ENCODE measurements around the gene IFT52.

Gene IFT52

DNA sequence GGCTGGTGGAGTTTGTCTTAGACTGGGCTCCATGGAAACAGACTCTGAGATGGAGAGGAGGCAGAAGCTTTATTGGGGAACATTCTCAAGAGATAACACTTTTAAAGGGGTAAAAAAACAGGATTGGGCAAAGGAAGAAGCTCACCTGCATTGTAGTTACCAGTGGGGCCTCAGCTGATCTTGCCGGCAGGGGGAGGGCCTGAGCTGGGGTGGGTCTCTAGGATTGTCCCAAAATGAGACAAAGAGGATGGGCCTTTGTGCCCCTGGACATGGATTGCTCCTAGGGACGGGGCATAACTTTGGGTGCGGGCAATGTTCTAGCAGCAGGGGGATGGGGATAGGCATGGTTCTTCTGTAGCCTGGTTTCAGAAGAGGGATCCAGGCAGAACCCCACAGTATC lies 19.4 kb upstream of the IFT52 start:
- Histone ChIP-seq H3K27ac (ENCODE audit: poor library complexity, severe bottlenecking) (no peak overlapping the region), H3K27me3 (ENCODE audit: insufficient read depth, poor library complexity, severe bottlenecking) (no peaks in the 10 kb centered on the region), H3K36me3 (ENCODE audit: low read depth) (no peaks in the 10 kb centered on the region), H3K4me3 (ENCODE audit: severe bottlenecking) (no peak overlapping the region), H3K9me3 (ENCODE audit: severe bottlenecking) (no peaks in the 10 kb centered on the region), H3K4me1 (ENCODE audit: insufficient read depth, poor library complexity, severe bottlenecking) (no peaks in the 10 kb centered on the region)
- no peak for TF ChIP-seq CTCF (IDR thresholded peaks at IDR 0.05; ENCODE audit: poor library complexity, severe bottlenecking)
- DNase-seq (ENCODE audit: low spot score) (no peak), ATAC-seq (ENCODE audit: low read depth) (peak; percentile 7; the same call in 1 of the 3 replicates)

DNA sequence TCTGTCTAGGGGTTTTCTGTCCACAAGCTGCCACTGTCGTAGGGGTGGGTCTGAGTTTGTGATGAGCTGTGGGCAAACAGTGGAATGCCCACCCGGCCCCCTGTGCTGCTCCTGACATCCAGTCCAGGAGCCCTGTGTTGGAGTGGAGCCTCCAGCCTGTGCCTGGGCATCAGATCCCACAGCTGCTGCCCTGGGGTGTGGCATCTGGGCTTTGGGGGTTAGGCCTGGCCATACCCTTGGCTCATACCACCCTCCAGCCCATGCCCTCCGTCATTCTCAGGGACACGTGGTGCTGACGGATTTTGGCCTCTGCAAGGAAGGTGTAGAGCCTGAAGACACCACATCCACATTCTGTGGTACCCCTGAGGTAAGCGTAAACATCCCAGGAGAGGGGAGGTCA lies 19.0 kb upstream of the IFT52 start:
- Histone ChIP-seq H3K9me3 (ENCODE audit: severe bottlenecking) (no peaks in the 10 kb centered on the region), H3K27ac (ENCODE audit: poor library complexity, severe bottlenecking) (no peak overlapping the region), H3K36me3 (ENCODE audit: low read depth) (no peaks in the 10 kb centered on the region), H3K27me3 (ENCODE audit: insufficient read depth, poor library complexity, severe bottlenecking) (no peaks in the 10 kb centered on the region), H3K4me3 (ENCODE audit: severe bottlenecking) (no peak overlapping the region), H3K4me1 (ENCODE audit: insufficient read depth, poor library complexity, severe bottlenecking) (no peaks in the 10 kb centered on the region)
- DNase-seq (ENCODE audit: low spot score) (no peak), ATAC-seq (ENCODE audit: low read depth) (no peak)
- TF ChIP-seq CTCF (IDR thresholded peaks at IDR 0.05; ENCODE audit: poor library complexity, severe bottlenecking): no peak

- ATAC-seq (ENCODE audit: low read depth) (no peak), DNase-seq (ENCODE audit: low spot score) (no peak)
- no peaks in the 10 kb centered on the region for H3K9me3 ChIP-seq (ENCODE audit: severe bottlenecking)
- no peak for TF ChIP-seq CTCF (IDR thresholded peaks at IDR 0.05; ENCODE audit: poor library complexity, severe bottlenecking)
- H3K27me3 ChIP-seq (ENCODE audit: insufficient read depth, poor library complexity, severe bottlenecking): no peaks in the 10 kb centered on the region
- no peaks in the 10 kb centered on the region for H3K36me3 ChIP-seq (ENCODE audit: low read depth)
- H3K4me1 ChIP-seq (ENCODE audit: insufficient read depth, poor library complexity, severe bottlenecking): no peaks in the 10 kb centered on the region
- H3K4me3 ChIP-seq (ENCODE audit: severe bottlenecking): no peak overlapping the region
- no peak overlapping the region for H3K27ac ChIP-seq (ENCODE audit: poor library complexity, severe bottlenecking)
Observed at GRCh38 chr20:43572891-43573290, 17.8 kb upstream of the IFT52 start.

- TF ChIP-seq CTCF (IDR thresholded peaks at IDR 0.05; ENCODE audit: poor library complexity, severe bottlenecking): no peak
- DNase-seq (ENCODE audit: low spot score): no peak
- no peak overlapping the region for H3K4me3 ChIP-seq (ENCODE audit: severe bottlenecking)
- no peaks in the 10 kb centered on the region for H3K4me1 ChIP-seq (ENCODE audit: insufficient read depth, poor library complexity, severe bottlenecking)
- no peaks in the 10 kb centered on the region for H3K27me3 ChIP-seq (ENCODE audit: insufficient read depth, poor library complexity, severe bottlenecking)
- ATAC-seq (ENCODE audit: low read depth): no peak
- H3K9me3 ChIP-seq (ENCODE audit: severe bottlenecking): no peaks in the 10 kb centered on the region
- no peak overlapping the region for H3K27ac ChIP-seq (ENCODE audit: poor library complexity, severe bottlenecking)
- H3K36me3 ChIP-seq (ENCODE audit: low read depth): no peaks in the 10 kb centered on the region
Observed at GRCh38 chr20:43576108-43576507, 14.6 kb upstream of the IFT52 start.

DNA sequence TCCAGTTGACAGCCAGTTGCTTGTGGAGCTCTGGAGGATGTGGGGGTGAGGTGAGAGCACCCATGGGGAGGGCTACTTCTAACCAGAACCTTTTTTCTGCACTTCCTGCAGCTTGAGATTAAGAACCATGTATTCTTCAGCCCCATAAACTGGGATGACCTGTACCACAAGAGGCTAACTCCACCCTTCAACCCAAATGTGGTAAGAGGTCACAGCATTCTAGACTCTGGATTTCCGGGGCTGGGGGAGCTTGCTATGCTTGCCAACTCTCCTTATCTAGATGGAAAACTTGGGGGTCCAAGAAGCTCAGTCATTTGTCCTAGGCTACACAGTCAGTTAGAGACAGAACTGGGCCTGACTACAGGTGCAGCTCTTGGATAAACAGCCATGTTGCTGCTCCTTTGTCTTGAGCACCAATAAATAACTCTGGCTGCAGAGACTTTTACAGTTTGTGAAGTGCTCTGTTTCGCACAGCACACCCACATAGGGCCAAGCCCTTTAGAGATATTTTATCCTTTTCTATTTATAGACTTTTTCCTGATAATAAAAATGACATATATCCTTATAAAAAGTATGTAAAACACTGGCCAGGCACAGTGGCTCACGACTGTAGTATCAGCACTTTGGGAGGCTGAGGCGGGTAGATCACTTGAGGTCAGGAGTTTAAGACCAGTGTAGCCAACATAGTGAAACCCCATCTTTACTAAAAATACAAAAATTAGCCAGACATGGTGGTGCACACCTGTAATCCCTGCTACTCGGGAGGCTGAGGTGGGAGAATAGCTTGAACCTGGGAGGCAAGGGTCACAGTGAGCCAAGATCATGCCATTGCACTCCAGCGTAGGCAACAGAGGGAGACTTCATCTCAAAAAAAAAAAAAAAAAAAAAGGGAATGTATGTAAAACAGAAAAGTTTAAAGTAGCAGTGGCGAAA lies 10.6 kb upstream of the IFT52 start:
- no peaks in the 10 kb centered on the region for H3K27me3 ChIP-seq (ENCODE audit: insufficient read depth, poor library complexity, severe bottlenecking)
- no peaks in the 10 kb centered on the region for H3K36me3 ChIP-seq (ENCODE audit: low read depth)
- no peak for DNase-seq (ENCODE audit: low spot score)
- H3K4me3 ChIP-seq (ENCODE audit: severe bottlenecking): no peak overlapping the region
- H3K4me1 ChIP-seq (ENCODE audit: insufficient read depth, poor library complexity, severe bottlenecking): no peaks in the 10 kb centered on the region
- ATAC-seq (ENCODE audit: low read depth): no peak
- no peaks in the 10 kb centered on the region for H3K9me3 ChIP-seq (ENCODE audit: severe bottlenecking)
- TF ChIP-seq CTCF (IDR thresholded peaks at IDR 0.05; ENCODE audit: poor library complexity, severe bottlenecking): no peak
- no peak overlapping the region for H3K27ac ChIP-seq (ENCODE audit: poor library complexity, severe bottlenecking)

All from RWPE2 (cell line).